GM15510 (cell line): Measurements from ENCODE around the gene PRR4.

ENCODE experiments used
- POLR2A ChIP-seq: IDR thresholded peaks from 3 replicates; pipeline ENCODE4 v1.6.1; 2011; ENCODE audit warnings: borderline replicate concordance; ENCODE audit not compliant: insufficient read length; ENCODE audit errors: extremely low read depth

The PRR4 gene

GRCh38 chr12:10811883-10812536 is 37.3 kb downstream of the PRR4 start:
- no peak for TF ChIP-seq POLR2A

DNA sequence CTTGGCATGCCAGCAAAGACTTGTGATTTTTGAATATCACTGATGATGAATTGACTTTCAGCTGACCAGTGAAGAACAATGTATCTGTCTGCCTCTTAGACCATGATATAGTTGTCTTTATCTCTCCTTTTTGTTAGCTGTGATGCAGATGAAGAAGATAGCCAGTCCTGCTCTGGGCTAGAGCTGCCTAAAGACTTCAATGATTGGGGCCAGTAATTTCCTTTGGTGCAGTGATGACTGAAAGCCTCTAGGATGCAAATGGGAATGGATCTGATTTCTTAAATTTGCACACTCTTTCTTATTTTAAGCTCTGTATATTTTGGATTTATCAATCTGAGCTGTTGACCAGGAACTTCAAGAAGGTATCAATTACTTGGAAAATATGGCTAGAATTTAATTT is 39.2 kb downstream of the PRR4 start, which contains the start of gene TAS2R9:
Gene TAS2R9 (minus strand): TSS at position 101 of the 400 bp plus-strand sequence. CDS start 93 bp downstream, at position 8.
- TF ChIP-seq POLR2A: no peak

DNA sequence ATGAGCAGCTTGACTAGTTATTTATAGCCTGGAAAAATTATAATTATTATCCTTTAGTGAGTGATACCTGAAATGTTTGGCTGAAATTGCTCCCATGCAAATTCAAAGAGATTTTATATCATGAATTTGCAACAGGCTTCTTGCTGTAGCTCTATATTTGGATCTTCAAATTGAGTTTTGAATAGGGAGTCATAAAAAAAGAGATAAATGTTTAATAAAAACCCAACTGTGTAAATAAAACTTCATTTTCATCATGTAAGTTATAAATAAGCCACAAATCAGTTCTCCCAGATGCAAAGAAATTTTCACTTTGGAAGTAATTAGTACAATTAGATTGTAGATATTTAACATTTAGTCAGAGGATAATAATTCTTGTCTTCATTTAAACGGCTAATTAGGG is 42.1 kb downstream of the PRR4 start, which contains the start of gene TAS2R8:
Gene TAS2R8 (minus strand): TSS at position 101 of the 400 bp plus-strand sequence. CDS start 306 bp downstream, outside the sequence.
- no peak for TF ChIP-seq POLR2A

- TF ChIP-seq POLR2A: no peak
These were observed 46.7 kb downstream of the PRR4 start, which contains the start of gene TAS2R7 for GRCh38 chr12:10802587-10802986. Gene TAS2R7 (minus strand): TSS chr12:10802627. CDS start chr12:10802570, 57 bp downstream.

DNA sequence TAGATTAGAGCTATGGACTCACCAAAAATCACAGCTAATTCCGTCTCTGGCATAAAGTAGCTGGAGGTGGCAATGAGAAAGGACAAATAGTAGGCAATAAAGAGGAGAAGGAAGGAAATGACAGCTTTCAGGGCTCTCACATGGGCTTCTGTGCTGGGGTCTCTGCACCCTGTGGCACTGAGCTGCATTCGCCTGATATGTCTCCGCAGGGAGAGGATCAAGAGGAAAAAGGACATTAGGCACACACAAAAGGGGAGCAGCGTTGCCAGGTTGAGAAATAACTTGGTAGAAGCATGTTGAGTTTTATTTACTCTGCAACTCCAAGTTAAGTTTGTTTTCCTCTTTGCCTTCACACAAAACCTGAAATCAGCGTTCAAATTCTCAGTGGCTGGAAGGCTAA is 47.5 kb downstream of the PRR4 start:
- TF ChIP-seq POLR2A: no peak
